Activated naive CD4-positive, alpha-beta T cell treated with anti-CD3 and anti-CD28 coated beads, Interleukin-2, amount 50 U/mL, for 24 hours (primary cell): Measurements from ENCODE around the gene CCPG1.
A peak's percentile ranks its signal among the peaks of the same experiment; 100 is the strongest.

Experiments used
- H3K27ac Mint-ChIP-seq: one replicate; pipeline ENCODE4 v1.8.0; 2021; ENCODE audit warnings: mild to moderate bottlenecking, mixed read lengths
- H3K27me3 Mint-ChIP-seq: one replicate; pipeline ENCODE4 v1.8.0; 2021; ENCODE audit warnings: mixed read lengths
- H3K36me3 Mint-ChIP-seq: one replicate; pipeline ENCODE4 v1.8.0; 2021; ENCODE audit warnings: mixed read lengths
- H3K4me1 Mint-ChIP-seq: one replicate; pipeline ENCODE4 v1.8.0; 2021; ENCODE audit warnings: mixed read lengths
- H3K4me3 Mint-ChIP-seq: one replicate; pipeline ENCODE4 v1.8.0; 2021; ENCODE audit warnings: mild to moderate bottlenecking, mixed read lengths
- H3K9me3 Mint-ChIP-seq: one replicate; pipeline ENCODE4 v1.8.0; 2021; ENCODE audit warnings: mixed read lengths

CCPG1 gene

GRCh38 chr15:55356985-55357585 lies 51.1 kb downstream of the CCPG1 start:
- no peaks in the 10 kb centered on the region for H3K9me3 Mint-ChIP-seq
- no peak overlapping the region for H3K4me3 Mint-ChIP-seq
- no peaks in the 10 kb centered on the region for H3K27me3 Mint-ChIP-seq
- no peak overlapping the region for H3K27ac Mint-ChIP-seq
- H3K36me3 Mint-ChIP-seq: peaks cover 21% of the 10 kb centered on the region
- no peaks in the 10 kb centered on the region for H3K4me1 Mint-ChIP-seq

GRCh38 chr15:55353025-55353424 lies 55.1 kb downstream of the CCPG1 start:
- H3K27me3 Mint-ChIP-seq: no peaks in the 10 kb centered on the region
- no peak overlapping the region for H3K4me3 Mint-ChIP-seq
- no peaks in the 10 kb centered on the region for H3K9me3 Mint-ChIP-seq
- peaks cover 19% of the 10 kb centered on the region for H3K36me3 Mint-ChIP-seq
- no peak overlapping the region for H3K27ac Mint-ChIP-seq
- H3K4me1 Mint-ChIP-seq: no peaks in the 10 kb centered on the region

- Mint-ChIP-seq H3K27me3 (no peaks in the 10 kb centered on the region), H3K4me1 (no peaks in the 10 kb centered on the region), H3K27ac (no peak overlapping the region), H3K9me3 (no peaks in the 10 kb centered on the region), H3K36me3 (peaks cover 20% of the 10 kb centered on the region), H3K4me3 (no peak overlapping the region)
Observed at GRCh38 chr15:55349282-55349681, 58.9 kb downstream of the CCPG1 start.

- Mint-ChIP-seq H3K36me3 (peaks cover 23% of the 10 kb centered on the region), H3K4me3 (no peak overlapping the region), H3K27ac (no peak overlapping the region)
Observed at GRCh38 chr15:55348281-55348778, 59.8 kb downstream of the CCPG1 start.

GRCh38 chr15:55344206-55344605 lies 64.0 kb downstream of the CCPG1 start:
- no peaks in the 10 kb centered on the region for H3K9me3 Mint-ChIP-seq
- no peak overlapping the region for H3K4me3 Mint-ChIP-seq
- H3K4me1 Mint-ChIP-seq: no peaks in the 10 kb centered on the region
- H3K36me3 Mint-ChIP-seq: peaks cover 23% of the 10 kb centered on the region
- H3K27me3 Mint-ChIP-seq: no peaks in the 10 kb centered on the region
- H3K27ac Mint-ChIP-seq: peak overlapping the region; percentile 2

More at GRCh38 chr15:55348281-55348778, 59.8 kb downstream of the CCPG1 start:
- H3K27me3 Mint-ChIP-seq: no peaks in the 10 kb centered on the region
- H3K9me3 Mint-ChIP-seq: no peaks in the 10 kb centered on the region
- no peaks in the 10 kb centered on the region for H3K4me1 Mint-ChIP-seq

- no peak overlapping the region for H3K4me3 Mint-ChIP-seq
- H3K9me3 Mint-ChIP-seq: no peaks in the 10 kb centered on the region
- peaks cover 21% of the 10 kb centered on the region for H3K36me3 Mint-ChIP-seq
- no peaks in the 10 kb centered on the region for H3K4me1 Mint-ChIP-seq
- H3K27me3 Mint-ChIP-seq: no peaks in the 10 kb centered on the region
- H3K27ac Mint-ChIP-seq: no peak overlapping the region
Observed at GRCh38 chr15:55343168-55343567, 65.0 kb downstream of the CCPG1 start.

- H3K4me1 Mint-ChIP-seq: no peaks in the 10 kb centered on the region
- no peaks in the 10 kb centered on the region for H3K27me3 Mint-ChIP-seq
- H3K27ac Mint-ChIP-seq: no peak overlapping the region
- H3K4me3 Mint-ChIP-seq: no peak overlapping the region
- peaks cover 15% of the 10 kb centered on the region for H3K36me3 Mint-ChIP-seq
- no peaks in the 10 kb centered on the region for H3K9me3 Mint-ChIP-seq
Observed at GRCh38 chr15:55337160-55337559, 71.0 kb downstream of the CCPG1 start.

- no peak overlapping the region for H3K27ac Mint-ChIP-seq
Observed at GRCh38 chr15:55334997-55335396, 73.2 kb downstream of the CCPG1 start.

GRCh38 chr15:55334371-55334770 lies 73.8 kb downstream of the CCPG1 start:
- no peak overlapping the region for H3K27ac Mint-ChIP-seq
- no peak overlapping the region for H3K4me3 Mint-ChIP-seq
- peaks cover 10% of the 10 kb centered on the region for H3K36me3 Mint-ChIP-seq
- no peaks in the 10 kb centered on the region for H3K4me1 Mint-ChIP-seq
- no peaks in the 10 kb centered on the region for H3K9me3 Mint-ChIP-seq
- no peaks in the 10 kb centered on the region for H3K27me3 Mint-ChIP-seq

More at GRCh38 chr15:55334997-55335396, 73.2 kb downstream of the CCPG1 start:
- Mint-ChIP-seq H3K4me1 (no peaks in the 10 kb centered on the region), H3K9me3 (no peaks in the 10 kb centered on the region), H3K36me3 (peaks cover 15% of the 10 kb centered on the region), H3K27me3 (no peaks in the 10 kb centered on the region), H3K4me3 (no peak overlapping the region)

- peaks cover 8% of the 10 kb centered on the region for H3K36me3 Mint-ChIP-seq
- no peak overlapping the region for H3K4me3 Mint-ChIP-seq
- H3K27me3 Mint-ChIP-seq: no peaks in the 10 kb centered on the region
- H3K4me1 Mint-ChIP-seq: peaks cover 9% of the 10 kb centered on the region
- no peaks in the 10 kb centered on the region for H3K9me3 Mint-ChIP-seq
- no peak overlapping the region for H3K27ac Mint-ChIP-seq
Observed at GRCh38 chr15:55327387-55327786, 80.8 kb downstream of the CCPG1 start.

GRCh38 chr15:55322467-55322866 lies 85.7 kb downstream of the CCPG1 start:
- no peak overlapping the region for H3K4me3 Mint-ChIP-seq
- H3K9me3 Mint-ChIP-seq: no peaks in the 10 kb centered on the region
- H3K27me3 Mint-ChIP-seq: no peaks in the 10 kb centered on the region
- peaks cover 40% of the 10 kb centered on the region for H3K4me1 Mint-ChIP-seq
- H3K36me3 Mint-ChIP-seq: peaks cover 12% of the 10 kb centered on the region
- no peak overlapping the region for H3K27ac Mint-ChIP-seq

- no peaks in the 10 kb centered on the region for H3K9me3 Mint-ChIP-seq
- H3K4me1 Mint-ChIP-seq: peaks cover 53% of the 10 kb centered on the region
- no peak overlapping the region for H3K27ac Mint-ChIP-seq
- H3K4me3 Mint-ChIP-seq: no peak overlapping the region
- peaks cover 14% of the 10 kb centered on the region for H3K36me3 Mint-ChIP-seq
- H3K27me3 Mint-ChIP-seq: no peaks in the 10 kb centered on the region
Observed at GRCh38 chr15:55320963-55321362, 87.2 kb downstream of the CCPG1 start.

- Mint-ChIP-seq H3K36me3 (peaks cover 14% of the 10 kb centered on the region), H3K27ac (peak overlapping the region; percentile 59)
Observed at GRCh38 chr15:55320238-55320550, 88.0 kb downstream of the CCPG1 start.

GRCh38 chr15:55319537-55320237 lies 88.5 kb downstream of the CCPG1 start:
- peak overlapping the region; percentile 59 for H3K27ac Mint-ChIP-seq
- no peaks in the 10 kb centered on the region for H3K27me3 Mint-ChIP-seq
- H3K4me3 Mint-ChIP-seq: peak overlapping the region; percentile 99
- no peaks in the 10 kb centered on the region for H3K9me3 Mint-ChIP-seq
- H3K36me3 Mint-ChIP-seq: peaks cover 16% of the 10 kb centered on the region
- H3K4me1 Mint-ChIP-seq: peaks cover 66% of the 10 kb centered on the region

More at GRCh38 chr15:55320238-55320550, 88.0 kb downstream of the CCPG1 start:
- Mint-ChIP-seq H3K4me3 (peak overlapping the region; percentile 81), H3K9me3 (no peaks in the 10 kb centered on the region), H3K27me3 (no peaks in the 10 kb centered on the region), H3K4me1 (peaks cover 61% of the 10 kb centered on the region)

- peaks cover 73% of the 10 kb centered on the region for H3K4me1 Mint-ChIP-seq
Observed at GRCh38 chr15:55318588-55319494, 89.3 kb downstream of the CCPG1 start, which contains the start of the genes PIGB and PIGBOS1. Gene PIGB, plus strand, starts transcription at chr15:55319222. Its CDS starts 29 bp downstream, at chr15:55319251. Gene PIGBOS1, minus strand, starts transcription at chr15:55319123. Its CDS starts 1,331 bp downstream, at chr15:55317792.

More at GRCh38 chr15:55318588-55319494, 89.3 kb downstream of the CCPG1 start, which contains the start of the genes PIGB and PIGBOS1:
- Mint-ChIP-seq H3K27ac (peak within 1 kb of the TSS; percentile 98), H3K9me3 (no peaks in the 10 kb centered on the region), H3K27me3 (no peaks in the 10 kb centered on the region), H3K36me3 (peaks cover 12% of the 10 kb centered on the region), H3K4me3 (peak within 1 kb of the TSS; percentile 99)
